SK-N-SH (cell line): Measurements from ENCODE around the gene FKBP6. TPM values are rescaled to one million over a fixed set of nuclear protein-coding genes. Genes with fewer than 3 reads are reported as not detected.

Source experiments
- CTCF ChIA-PET: fragments of 300-600, 350-600 bp; formaldehyde crosslinking; extraction: SDS; loops from one replicate; lab custom pipeline; 2021; lab: Yijun Ruan, JAX
- POLR2A ChIA-PET: fragments of 350-600 bp; sonication (Branson Sonifier 250); formaldehyde crosslinking; extraction: SDS; loops from one replicate; lab custom pipeline; 2020; ENCODE audit warnings: antibody characterized with exemption, inconsistent platforms; lab: Yijun Ruan, JAX
- DNase-seq: peaks from one replicate; pipeline ENCODE4 v3.0.0; 2012
- H2AFZ ChIP-seq: fragments of 200-600 bp; sonication (generic); 2 replicates; pipeline ENCODE4 v1.8.1; 2016; ENCODE audit warnings: antibody characterized with exemption, mild to moderate bottlenecking, low read depth
- H3F3A ChIP-seq: fragments of 200-600 bp; sonication (generic); replicated peaks from 2 replicates; pipeline ENCODE3; 2016; ENCODE audit warnings: antibody characterized with exemption, mild to moderate bottlenecking; ENCODE audit not compliant: insufficient read depth
- H3K27ac ChIP-seq, 2 experiments: fragments of 200-500 bp in 1 of 2; fragments of 200-600 bp in 1 of 2; sonication (Bioruptor generic) in 1 of 2; sonication (generic), shearing (Covaris generic) in 1 of 2; 2 replicates each; pipeline versions ENCODE4 v1.5.1 to v1.6.1; 2014 to 2016; ENCODE audit warnings: low read depth in 2 of 2, inconsistent platforms in 1 of 2, low read length in 1 of 2, mild to moderate bottlenecking in 1 of 2, mixed read lengths in 1 of 2
- H3K27me3 ChIP-seq: fragments of 200-600 bp; sonication (generic), shearing (Covaris generic); 2 replicates; pipeline ENCODE4 v1.6.1; 2016; ENCODE audit warnings: mixed run types; ENCODE audit not compliant: insufficient read depth
- H3K36me3 ChIP-seq, 2 experiments: fragments of 200-500 bp in 1 of 2; fragments of 200-600 bp in 1 of 2; sonication (Bioruptor generic) in 1 of 2; sonication (generic) in 1 of 2; replicated peaks in 1 of 2; 2 replicates each; pipeline versions ENCODE3 to v1.5.1; 2014 to 2016; ENCODE audit warnings: low read length in 1 of 2, mild to moderate bottlenecking in 1 of 2; ENCODE audit not compliant: insufficient read depth in 2 of 2, control insufficient read depth in 1 of 2
- H3K4me1 ChIP-seq, 2 experiments: fragments of 200-500 bp in 1 of 2; fragments of 200-600 bp in 1 of 2; sonication (Bioruptor generic) in 1 of 2; sonication (generic), shearing (Covaris generic) in 1 of 2; 2 replicates each; pipeline versions ENCODE4 v1.5.1 to v1.6.1; 2014 to 2016; ENCODE audit warnings: low read depth in 1 of 2, low read length in 1 of 2, mixed run types in 1 of 2; ENCODE audit not compliant: insufficient read depth in 2 of 2, control insufficient read depth in 1 of 2
- H3K4me2 ChIP-seq: fragments of 200-600 bp; sonication (generic), shearing (Covaris generic); 2 replicates; pipeline ENCODE4 v1.6.1; 2017; ENCODE audit warnings: mixed run types
- H3K4me3 ChIP-seq, 2 experiments: fragments of 200-500 bp in 1 of 2; fragments of 200-600 bp in 1 of 2; sonication (Bioruptor generic) in 1 of 2; sonication (generic), shearing (Covaris generic) in 1 of 2; 2 replicates each; pipeline versions ENCODE4 v1.5.1 to v1.8.1; 2014 to 2016; ENCODE audit warnings: low read depth in 2 of 2, inconsistent platforms in 1 of 2, low read length in 1 of 2, mild to moderate bottlenecking in 1 of 2, mixed read lengths in 1 of 2, moderate library complexity in 1 of 2
- H3K79me2 ChIP-seq: fragments of 200-600 bp; sonication (generic); 2 replicates; pipeline ENCODE4 v1.8.1; 2017; ENCODE audit warnings: mild to moderate bottlenecking; ENCODE audit not compliant: insufficient read depth
- H3K9ac ChIP-seq: fragments of 200-600 bp; sonication (generic); 2 replicates; pipeline ENCODE4 v1.6.1; 2017; ENCODE audit warnings: mixed run types
- H3K9me2 ChIP-seq: fragments of 200-600 bp; sonication (generic); 2 replicates; pipeline ENCODE4 v1.6.1; 2017; ENCODE audit warnings: mixed run types
- H3K9me3 ChIP-seq: fragments of 200-600 bp; sonication (generic); 2 replicates; pipeline ENCODE4 v1.6.1; 2017; ENCODE audit warnings: mixed run types, mild to moderate bottlenecking, moderate library complexity
- H4K20me1 ChIP-seq: fragments of 200-600 bp; sonication (generic); 2 replicates; pipeline ENCODE4 v1.6.1; 2017; ENCODE audit warnings: mild to moderate bottlenecking, mixed run types; ENCODE audit not compliant: insufficient read depth
- CHD2 ChIP-seq: fragments of 150-350 bp; IDR thresholded peaks from 2 replicates; pipeline ENCODE4 v1.6.1; 2018; ENCODE audit warnings: low read length; ENCODE audit not compliant: partially characterized antibody
- ELF1 ChIP-seq: IDR thresholded peaks from 2 replicates; pipeline ENCODE4 v1.4.0; 2012
- EP300 ChIP-seq, 2 experiments: IDR thresholded peaks; 2 replicates each; pipeline versions ENCODE4 v1.4.0 to v1.6.1; 2012; ENCODE audit warnings: borderline replicate concordance in 1 of 2, low read depth in 1 of 2, low read length in 1 of 2
- FOSL2 ChIP-seq: IDR thresholded peaks from 2 replicates; pipeline ENCODE4 v1.4.0; 2012; ENCODE audit warnings: low read depth, mild to moderate bottlenecking, moderate library complexity, borderline replicate concordance
- FOXJ3 ChIP-seq: sonication (generic); formaldehyde crosslinking; IDR thresholded peaks from 2 replicates; pipeline ENCODE4 v1.5.1; 2020; ENCODE audit warnings: mild to moderate bottlenecking, missing genetic modification reagents
- FOXM1 ChIP-seq: IDR thresholded peaks from 2 replicates; pipeline ENCODE4 v1.4.0; 2012; ENCODE audit warnings: low read depth, mild to moderate bottlenecking
- NRF1 ChIP-seq: IDR thresholded peaks from 2 replicates; pipeline ENCODE4 v1.6.1; 2012; ENCODE audit warnings: low read depth, mild to moderate bottlenecking, low read length
- RAD21 ChIP-seq: IDR thresholded peaks from 2 replicates; pipeline ENCODE4 v1.6.1; 2012; ENCODE audit warnings: mild to moderate bottlenecking, low read length
- YY1 ChIP-seq: IDR thresholded peaks from 2 replicates; pipeline ENCODE4 v1.4.0; 2012; ENCODE audit warnings: low read depth, mild to moderate bottlenecking
- WGBS: methylation state at CpG from one replicate; pipeline ENCODE4 v1.1.6; 2017; ENCODE audit warnings: low lambda C conversion rate; 5-methylcytosine and 5-hydroxymethylcytosine counted together
- polyA plus RNA-seq, 3 experiments: library from polyadenylated mRNA; depleted of rRNA; stranded (reverse); fragments of >200 nt; gene quantifications; 2 replicates each; pipeline ENCODE4 v1.2.3, GENCODE V29; 2012
- TF ChIP-seq, protein P1 (sequence below): IDR thresholded peaks from 2 replicates; pipeline ENCODE4 v1.4.0; 2012; ENCODE audit warnings: low read depth, borderline replicate concordance
- TF ChIP-seq, protein P2 (sequence below): fragments of 150-350 bp; IDR thresholded peaks from 2 replicates; pipeline ENCODE4 v1.6.1; 2017; ENCODE audit warnings: antibody characterized with exemption, low read length, low read depth, borderline replicate concordance
- TF ChIP-seq, protein P3 (sequence below): fragments of 200-600 bp; sonication (generic); IDR thresholded peaks from 2 replicates; pipeline ENCODE4 v1.6.1; 2017; ENCODE audit warnings: antibody characterized with exemption, mild to moderate bottlenecking, moderate library complexity
- TF ChIP-seq, protein P4 (sequence below): IDR thresholded peaks from 2 replicates; pipeline ENCODE4; 2012
- TF ChIP-seq, protein P5 (sequence below): IDR thresholded peaks from 2 replicates; pipeline ENCODE4 v1.4.0; 2012; ENCODE audit warnings: low read depth

The FKBP6 gene
- polyA plus RNA-seq, 1 of the 3 experiments (the other 2 are of a cell fraction) = not detected

DNA sequence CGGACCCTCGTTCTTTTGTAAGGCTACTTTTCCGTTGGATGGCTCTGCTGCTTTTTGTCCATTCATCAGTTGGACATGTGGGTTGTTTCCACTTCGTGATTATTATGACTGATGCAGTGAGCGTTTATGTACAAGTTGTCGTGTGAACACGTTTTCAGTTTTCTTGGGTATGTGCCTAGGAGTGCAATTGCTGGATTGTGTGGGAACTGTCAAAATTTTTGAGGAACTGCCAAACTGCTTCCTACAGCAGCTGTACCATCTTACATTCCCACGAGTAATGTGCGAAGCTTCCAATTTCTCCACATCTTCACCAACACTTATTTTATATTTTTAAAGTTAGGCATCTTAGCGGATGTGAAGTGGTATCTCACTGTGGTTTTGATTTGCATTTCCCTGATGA, 10.4 kb downstream of the FKBP6 start:
- no peaks in the 10 kb centered on the region for H3K9me3 ChIP-seq
- H3K9ac ChIP-seq = no peak overlapping the region
- no peaks in the 10 kb centered on the region for H4K20me1 ChIP-seq
- no peak overlapping the region for H2AFZ ChIP-seq
- ChIA-PET POLR2A (no interaction called here), CTCF (interaction anchor here (2.0 to 7.9 kb wide), 3 partner anchors 14 to 114 kb away, joined by 5 to 68 read pairs (median 30); no protein-coding TSS in a partner anchor)
- no peaks in the 10 kb centered on the region for H3K36me3 ChIP-seq
- H3K4me2 ChIP-seq = no peak overlapping the region
- no peak overlapping the region for H3K4me3 ChIP-seq
- peaks cover 0 to 2% of the 10 kb centered on the region in 2 experiments; a peak in 1 of 4 replicates for H3K4me1 ChIP-seq
- TF ChIP-seq, protein P1, sequence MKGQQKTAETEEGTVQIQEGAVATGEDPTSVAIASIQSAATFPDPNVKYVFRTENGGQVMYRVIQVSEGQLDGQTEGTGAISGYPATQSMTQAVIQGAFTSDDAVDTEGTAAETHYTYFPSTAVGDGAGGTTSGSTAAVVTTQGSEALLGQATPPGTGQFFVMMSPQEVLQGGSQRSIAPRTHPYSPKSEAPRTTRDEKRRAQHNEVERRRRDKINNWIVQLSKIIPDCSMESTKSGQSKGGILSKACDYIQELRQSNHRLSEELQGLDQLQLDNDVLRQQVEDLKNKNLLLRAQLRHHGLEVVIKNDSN = no peak
- no peak for TF ChIP-seq FOXJ3 (CRISPR knock-in tag)
- no peaks in the 10 kb centered on the region for H3F3A ChIP-seq
- no peak overlapping the region for H3K27ac ChIP-seq
- peaks cover 7% of the 10 kb centered on the region; the same call in 1 of the 2 replicates for H3K27me3 ChIP-seq
- no peaks in the 10 kb centered on the region for H3K9me2 ChIP-seq
- DNase-seq = no peak
- WGBS = 76% methylated on average over 10 of the region's 10 CpGs
- H3K79me2 ChIP-seq = no peaks in the 10 kb centered on the region

DNA sequence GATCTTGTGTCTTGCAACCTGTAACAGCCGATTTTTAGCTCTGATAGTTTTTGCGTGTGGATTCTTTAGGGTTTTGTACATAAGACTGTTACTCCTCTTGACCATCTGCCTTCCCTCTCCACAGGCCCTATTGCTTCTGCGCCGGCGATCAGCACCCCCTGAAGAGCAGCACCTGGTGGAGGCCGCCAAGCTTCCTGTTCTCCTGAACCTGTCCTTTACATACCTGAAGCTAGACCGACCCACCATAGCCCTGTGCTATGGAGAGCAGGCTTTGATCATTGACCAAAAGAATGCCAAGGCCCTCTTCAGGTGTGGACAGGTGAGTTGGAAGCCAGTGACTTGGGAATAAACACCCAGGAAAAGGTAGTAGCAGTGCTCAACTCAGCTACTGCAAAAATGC, 12.6 kb downstream of the FKBP6 start:
- Histone ChIP-seq H3K4me3 (no peak overlapping the region), H3K79me2 (no peaks in the 10 kb centered on the region), H3K9me2 (no peaks in the 10 kb centered on the region), H3K4me2 (no peak overlapping the region), H3F3A (no peaks in the 10 kb centered on the region), H2AFZ (no peak overlapping the region), H4K20me1 (no peaks in the 10 kb centered on the region), H3K9ac (no peak overlapping the region), H3K27ac (no peak overlapping the region), H3K36me3 (no peaks in the 10 kb centered on the region), H3K9me3 (no peaks in the 10 kb centered on the region), H3K27me3 (no peaks in the 10 kb centered on the region; the same call in 1 of the 2 replicates), H3K4me1 (peaks cover 0 to 2% of the 10 kb centered on the region in 2 experiments; a peak in 1 of 4 replicates)
- no peak for DNase-seq
- TF ChIP-seq FOXM1 (no peak), RAD21 (no peak), ELF1 (no peak), FOSL2 (no peak), CHD2 (no peak), EP300 (IDR thresholded peaks at IDR 0.05; ENCODE audit: borderline replicate concordance in 1 of 2, low read depth in 1 of 2, low read length in 1 of 2) (no peak), FOXJ3 (CRISPR knock-in tag) (no peak), YY1 (no peak), NRF1 (no peak)
- TF ChIP-seq, protein P2, sequence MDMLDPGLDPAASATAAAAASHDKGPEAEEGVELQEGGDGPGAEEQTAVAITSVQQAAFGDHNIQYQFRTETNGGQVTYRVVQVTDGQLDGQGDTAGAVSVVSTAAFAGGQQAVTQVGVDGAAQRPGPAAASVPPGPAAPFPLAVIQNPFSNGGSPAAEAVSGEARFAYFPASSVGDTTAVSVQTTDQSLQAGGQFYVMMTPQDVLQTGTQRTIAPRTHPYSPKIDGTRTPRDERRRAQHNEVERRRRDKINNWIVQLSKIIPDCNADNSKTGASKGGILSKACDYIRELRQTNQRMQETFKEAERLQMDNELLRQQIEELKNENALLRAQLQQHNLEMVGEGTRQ = no peak
- TF ChIP-seq, protein P3, sequence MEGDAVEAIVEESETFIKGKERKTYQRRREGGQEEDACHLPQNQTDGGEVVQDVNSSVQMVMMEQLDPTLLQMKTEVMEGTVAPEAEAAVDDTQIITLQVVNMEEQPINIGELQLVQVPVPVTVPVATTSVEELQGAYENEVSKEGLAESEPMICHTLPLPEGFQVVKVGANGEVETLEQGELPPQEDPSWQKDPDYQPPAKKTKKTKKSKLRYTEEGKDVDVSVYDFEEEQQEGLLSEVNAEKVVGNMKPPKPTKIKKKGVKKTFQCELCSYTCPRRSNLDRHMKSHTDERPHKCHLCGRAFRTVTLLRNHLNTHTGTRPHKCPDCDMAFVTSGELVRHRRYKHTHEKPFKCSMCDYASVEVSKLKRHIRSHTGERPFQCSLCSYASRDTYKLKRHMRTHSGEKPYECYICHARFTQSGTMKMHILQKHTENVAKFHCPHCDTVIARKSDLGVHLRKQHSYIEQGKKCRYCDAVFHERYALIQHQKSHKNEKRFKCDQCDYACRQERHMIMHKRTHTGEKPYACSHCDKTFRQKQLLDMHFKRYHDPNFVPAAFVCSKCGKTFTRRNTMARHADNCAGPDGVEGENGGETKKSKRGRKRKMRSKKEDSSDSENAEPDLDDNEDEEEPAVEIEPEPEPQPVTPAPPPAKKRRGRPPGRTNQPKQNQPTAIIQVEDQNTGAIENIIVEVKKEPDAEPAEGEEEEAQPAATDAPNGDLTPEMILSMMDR = no peak
- TF ChIP-seq, protein P1 = no peak
- TF ChIP-seq, protein P4, sequence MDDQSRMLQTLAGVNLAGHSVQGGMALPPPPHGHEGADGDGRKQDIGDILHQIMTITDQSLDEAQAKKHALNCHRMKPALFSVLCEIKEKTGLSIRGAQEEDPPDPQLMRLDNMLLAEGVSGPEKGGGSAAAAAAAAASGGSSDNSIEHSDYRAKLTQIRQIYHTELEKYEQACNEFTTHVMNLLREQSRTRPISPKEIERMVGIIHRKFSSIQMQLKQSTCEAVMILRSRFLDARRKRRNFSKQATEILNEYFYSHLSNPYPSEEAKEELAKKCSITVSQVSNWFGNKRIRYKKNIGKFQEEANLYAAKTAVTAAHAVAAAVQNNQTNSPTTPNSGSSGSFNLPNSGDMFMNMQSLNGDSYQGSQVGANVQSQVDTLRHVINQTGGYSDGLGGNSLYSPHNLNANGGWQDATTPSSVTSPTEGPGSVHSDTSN = no peak
- TF ChIP-seq, protein P5, sequence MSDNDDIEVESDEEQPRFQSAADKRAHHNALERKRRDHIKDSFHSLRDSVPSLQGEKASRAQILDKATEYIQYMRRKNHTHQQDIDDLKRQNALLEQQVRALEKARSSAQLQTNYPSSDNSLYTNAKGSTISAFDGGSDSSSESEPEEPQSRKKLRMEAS = no peak
- ChIA-PET POLR2A (no interaction called here), CTCF (interaction anchor here (1.0 to 7.9 kb wide), 7 partner anchors 12 to 116 kb away, joined by 3 to 68 read pairs (median 30); no protein-coding TSS in a partner anchor)
- 73% methylated on average over 7 of the region's 7 CpGs for WGBS
